Liver (tissue), 9 donors: ENCODE measurements around the gene CYBRD1. TPM values are rescaled to one million over a fixed set of nuclear protein-coding genes. Genes with fewer than 3 reads are reported as not detected.

Source experiments
- DNase-seq: peaks from one replicate; pipeline ENCODE4 v3.0.0-alpha.2; 2017; ENCODE audit warnings: low spot score
- H3K27ac ChIP-seq, 2 donors: one replicate each; pipeline ENCODE4 v1.7.0; 2013; ENCODE audit warnings: inconsistent platforms in 2 of 2, low read length in 2 of 2, control low read depth in 1 of 2, low read depth in 1 of 2, mild to moderate bottlenecking in 1 of 2
- H3K27me3 ChIP-seq, 4 donors: one replicate each; pipeline versions ENCODE4 v1.6.1 to v1.7.0; 2013; ENCODE audit warnings: low read length in 3 of 4, inconsistent platforms in 1 of 4, mild to moderate bottlenecking in 1 of 4, moderate library complexity in 1 of 4; ENCODE audit not compliant: control insufficient read depth in 4 of 4, insufficient read depth in 4 of 4
- H3K36me3 ChIP-seq, 4 donors: one replicate each; pipeline versions ENCODE4 v1.6.1 to v1.7.0; 2013; ENCODE audit warnings: low read length in 3 of 4, mild to moderate bottlenecking in 3 of 4, low read depth in 1 of 4, moderate library complexity in 1 of 4; ENCODE audit not compliant: control insufficient read depth in 4 of 4, insufficient read depth in 3 of 4
- H3K4me1 ChIP-seq, 4 donors: one replicate each; pipeline versions ENCODE4 v1.6.1 to v1.7.0; 2013; ENCODE audit warnings: low read length in 3 of 4, mild to moderate bottlenecking in 3 of 4, moderate library complexity in 1 of 4; ENCODE audit not compliant: control insufficient read depth in 4 of 4, insufficient read depth in 4 of 4
- H3K4me3 ChIP-seq, 3 donors: one replicate each; pipeline versions ENCODE4 v1.6.1 to v1.7.0; 2013; ENCODE audit warnings: low read length in 3 of 3, control low read depth in 1 of 3, low read depth in 1 of 3, mild to moderate bottlenecking in 1 of 3
- H3K9ac ChIP-seq, 2 donors: one replicate each; pipeline ENCODE4 v1.7.0; 2013; ENCODE audit warnings: low read length in 2 of 2, mild to moderate bottlenecking in 2 of 2, moderate library complexity in 2 of 2, control low read depth in 1 of 2, low read depth in 1 of 2
- H3K9me3 ChIP-seq, 4 donors: one replicate each; pipeline versions ENCODE4 v1.6.1 to v1.7.0; 2013; ENCODE audit warnings: low read length in 3 of 4; ENCODE audit not compliant: control insufficient read depth in 4 of 4
- ATF3 ChIP-seq: IDR thresholded peaks from 2 replicates; pipeline ENCODE4 v1.6.1; 2016; ENCODE audit warnings: antibody characterized with exemption
- CTCF ChIP-seq: fragments of 150-350 bp; IDR thresholded peaks from 2 replicates; pipeline ENCODE4 v1.5.1; 2017; ENCODE audit warnings: improper control_type of control experiment, low read depth, low read length; ENCODE audit not compliant: missing input control
- EGR1 ChIP-seq, 2 donors: IDR thresholded peaks; 2 replicates each; pipeline ENCODE4 v1.6.1; 2016 to 2018; ENCODE audit warnings: antibody characterized with exemption in 2 of 2, low read depth in 2 of 2
- FOXA1 ChIP-seq: IDR thresholded peaks from 2 replicates; pipeline ENCODE4 v1.6.1; 2016; ENCODE audit warnings: antibody characterized with exemption
- GABPA ChIP-seq, 2 donors: IDR thresholded peaks in 1 of 2; conservative IDR thresholded peaks in 1 of 2; 2 replicates each; pipeline ENCODE4 v1.6.1; 2016; ENCODE audit warnings: antibody characterized with exemption in 2 of 2, mild to moderate bottlenecking in 1 of 2, moderate library complexity in 1 of 2
- HNF4A ChIP-seq, 2 donors: conservative IDR thresholded peaks; 2 replicates each; pipeline ENCODE4 v1.6.1; 2016; ENCODE audit warnings: antibody characterized with exemption in 2 of 2, mild to moderate bottlenecking in 2 of 2
- HNF4G ChIP-seq: IDR thresholded peaks from 2 replicates; pipeline ENCODE4 v1.6.1; 2016; ENCODE audit warnings: antibody characterized with exemption
- JUND ChIP-seq, 2 donors: IDR thresholded peaks; 2 replicates each; pipeline ENCODE4 v1.6.1; 2016; ENCODE audit warnings: antibody characterized with exemption in 2 of 2
- MAX ChIP-seq: IDR thresholded peaks from 2 replicates; pipeline ENCODE4 v1.6.1; 2016; ENCODE audit warnings: antibody characterized with exemption
- NR2F2 ChIP-seq: IDR thresholded peaks from 2 replicates; pipeline ENCODE4 v1.6.1; 2016; ENCODE audit warnings: antibody characterized with exemption
- RAD21 ChIP-seq, 2 donors: IDR thresholded peaks; 2 replicates each; pipeline ENCODE4 v1.6.1; 2016; ENCODE audit warnings: antibody characterized with exemption in 2 of 2, mild to moderate bottlenecking in 2 of 2
- REST ChIP-seq: IDR thresholded peaks from 2 replicates; pipeline ENCODE4 v1.6.1; 2016; ENCODE audit warnings: antibody characterized with exemption, mild to moderate bottlenecking
- RXRA ChIP-seq, 2 donors: IDR thresholded peaks; 2 replicates each; pipeline ENCODE4 v1.6.1; 2017 to 2018; ENCODE audit warnings: antibody characterized with exemption in 2 of 2, mild to moderate bottlenecking in 1 of 2
- SP1 ChIP-seq: IDR thresholded peaks from 2 replicates; pipeline ENCODE4 v1.6.1; 2018; ENCODE audit warnings: antibody characterized with exemption, mild to moderate bottlenecking
- TAF1 ChIP-seq: conservative IDR thresholded peaks from 2 replicates; pipeline ENCODE4 v1.6.1; 2016; ENCODE audit warnings: antibody characterized with exemption, mild to moderate bottlenecking
- YY1 ChIP-seq: IDR thresholded peaks from 2 replicates; pipeline ENCODE4 v1.6.1; 2016; ENCODE audit warnings: antibody characterized with exemption, mild to moderate bottlenecking
- ZBTB33 ChIP-seq: IDR thresholded peaks from 2 replicates; pipeline ENCODE4 v1.6.1; 2016; ENCODE audit warnings: antibody characterized with exemption
- WGBS: extraction: QIAGEN DNeasy Blood & Tissue Kit; methylation state at CpG from one replicate; pipeline ENCODE4 v1.1.7; 2013; 5-methylcytosine and 5-hydroxymethylcytosine counted together
- polyA plus RNA-seq, 2 donors: library from polyadenylated mRNA; stranded (reverse) in 1 of 2; unstranded in 1 of 2; fragments of 200-250 nt in 1 of 2; fragments of >200 nt in 1 of 2; fragmentation: Nextera tagmentation in 1 of 2; extraction: Ambion mirVana in 1 of 2; gene quantifications; one replicate each; pipeline versions ENCODE4 v1.2.1 to v1.2.3, GENCODE V29; 2013 to 2015
- total RNA-seq, 2 donors: library from RNA; depleted of rRNA; stranded (reverse); fragments of >200 nt; gene quantifications; one replicate each; pipeline ENCODE4 v1.2.3, GENCODE V29; 2014
- donor health status: healthy.
- donor health status: healthy.
- donor health status: healthy.
- donor health status: healthy.
- donor health status: healthy.

Gene CYBRD1
- total and polyA plus RNA-seq, 4 donors, result 5.8 to 51.1 (median 9.4) TPM

GRCh38 chr2:171557363-171557762 is 35.1 kb downstream of the CYBRD1 start:
- WGBS, result 79% methylated on average over 4 of the region's 4 CpGs
- no peak overlapping the region for H3K4me3 ChIP-seq
- TF ChIP-seq HNF4G (no peak), CTCF (no peak), JUND (IDR thresholded peaks at IDR 0.05) (no peak), ATF3 (no peak), RXRA (IDR thresholded peaks at IDR 0.05) (no peak), MAX (no peak), EGR1 (IDR thresholded peaks at IDR 0.05; ENCODE audit: low read depth in 2 of 2) (no peak), FOXA1 (no peak), YY1 (no peak), TAF1 (no peak), ZBTB33 (no peak), GABPA (IDR thresholded peaks at IDR 0.05 in 1 of 2, conservative IDR thresholded peaks at IDR 0.05 in 1 of 2) (no peak), RAD21 (IDR thresholded peaks at IDR 0.05) (no peak), SP1 (no peak), NR2F2 (no peak)

GRCh38 chr2:171563301-171563700 is 41.0 kb downstream of the CYBRD1 start:
- DNase-seq, result no peak
- H3K36me3 ChIP-seq, result no peaks in the 10 kb centered on the region
- no peaks in the 10 kb centered on the region for H3K27me3 ChIP-seq
- no peaks in the 10 kb centered on the region for H3K9me3 ChIP-seq
- H3K4me1 ChIP-seq, result no peaks in the 10 kb centered on the region
- 87% methylated on average over 3 of the region's 3 CpGs for WGBS
- H3K27ac ChIP-seq, result no peak overlapping the region
- H3K4me3 ChIP-seq, result no peak overlapping the region
- no peak overlapping the region for H3K9ac ChIP-seq
- TF ChIP-seq RXRA (IDR thresholded peaks at IDR 0.05) (no peak), SP1 (no peak), TAF1 (no peak), MAX (no peak), ATF3 (no peak), HNF4A (conservative IDR thresholded peaks at IDR 0.05) (no peak), ZBTB33 (no peak), YY1 (no peak), EGR1 (IDR thresholded peaks at IDR 0.05; ENCODE audit: low read depth in 2 of 2) (no peak), REST (no peak), NR2F2 (no peak), CTCF (no peak), HNF4G (no peak), JUND (IDR thresholded peaks at IDR 0.05) (no peak), GABPA (IDR thresholded peaks at IDR 0.05 in 1 of 2, conservative IDR thresholded peaks at IDR 0.05 in 1 of 2) (no peak)

More at GRCh38 chr2:171557363-171557762, 35.1 kb downstream of the CYBRD1 start:
- Histone ChIP-seq H3K27me3 (no peaks in the 10 kb centered on the region), H3K4me1 (no peaks in the 10 kb centered on the region), H3K9ac (no peak overlapping the region), H3K9me3 (no peaks in the 10 kb centered on the region), H3K27ac (no peak overlapping the region), H3K36me3 (no peaks in the 10 kb centered on the region)
- no peak for DNase-seq
